Measurements from ENCODE around the gene MLPH.

MLPH gene

DNA sequence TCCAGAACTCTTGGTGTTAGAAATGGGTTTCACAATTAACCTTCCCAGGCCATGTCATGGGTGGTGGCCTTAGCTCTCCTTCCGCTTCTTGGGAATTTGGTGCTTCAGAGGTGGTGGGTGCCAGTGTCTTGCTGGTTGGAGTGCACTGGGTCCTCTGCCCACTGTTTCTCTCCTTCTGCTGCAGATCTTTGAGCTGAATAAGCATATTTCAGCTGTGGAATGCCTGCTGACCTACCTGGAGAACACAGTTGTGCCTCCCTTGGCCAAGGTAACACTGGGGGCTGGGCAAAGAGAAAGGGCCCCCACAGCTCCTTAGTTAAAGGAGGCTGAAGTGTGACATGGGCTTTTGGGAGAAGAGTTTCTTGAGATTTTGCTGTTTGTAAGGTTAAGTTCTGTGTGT, 47.3 kb downstream of the MLPH start:
- H3K4me3 ChIP-seq, result no peak overlapping the region
- H3K27ac ChIP-seq, result no peak overlapping the region

- H3K4me3 ChIP-seq, result no peak overlapping the region
These were observed 48.5 kb downstream of the MLPH start for GRCh38 chr2:237535385-237536082.

GRCh38 chr2:237536083-237536415, 49.0 kb downstream of the MLPH start:
- Histone ChIP-seq H3K4me3 (no peak overlapping the region), H3K27ac (no peak overlapping the region)

More at GRCh38 chr2:237535385-237536082, 48.5 kb downstream of the MLPH start:
- no peak overlapping the region for H3K27ac ChIP-seq

DNA sequence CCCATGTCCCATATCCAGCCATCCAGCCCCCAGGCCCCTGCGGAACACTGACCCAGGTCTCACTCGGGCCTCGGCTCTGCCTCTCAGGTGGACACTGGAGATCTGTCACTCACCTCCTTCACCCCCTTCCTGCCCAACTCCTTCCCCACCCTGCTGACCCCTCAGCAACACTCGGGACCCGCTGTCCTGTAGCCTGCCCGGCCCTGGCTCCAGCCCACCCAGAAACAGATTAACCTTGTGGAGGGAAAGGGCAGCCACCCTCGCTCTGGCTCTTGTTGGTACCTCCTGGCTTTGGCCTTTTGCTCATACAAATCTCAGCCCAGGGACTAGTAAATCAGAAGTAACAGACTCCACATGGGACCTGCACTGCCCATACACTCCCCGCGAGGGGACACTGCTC, 49.6 kb downstream of the MLPH start:
- Histone ChIP-seq H3K27ac (no peak overlapping the region), H3K4me3 (no peak overlapping the region)

DNA sequence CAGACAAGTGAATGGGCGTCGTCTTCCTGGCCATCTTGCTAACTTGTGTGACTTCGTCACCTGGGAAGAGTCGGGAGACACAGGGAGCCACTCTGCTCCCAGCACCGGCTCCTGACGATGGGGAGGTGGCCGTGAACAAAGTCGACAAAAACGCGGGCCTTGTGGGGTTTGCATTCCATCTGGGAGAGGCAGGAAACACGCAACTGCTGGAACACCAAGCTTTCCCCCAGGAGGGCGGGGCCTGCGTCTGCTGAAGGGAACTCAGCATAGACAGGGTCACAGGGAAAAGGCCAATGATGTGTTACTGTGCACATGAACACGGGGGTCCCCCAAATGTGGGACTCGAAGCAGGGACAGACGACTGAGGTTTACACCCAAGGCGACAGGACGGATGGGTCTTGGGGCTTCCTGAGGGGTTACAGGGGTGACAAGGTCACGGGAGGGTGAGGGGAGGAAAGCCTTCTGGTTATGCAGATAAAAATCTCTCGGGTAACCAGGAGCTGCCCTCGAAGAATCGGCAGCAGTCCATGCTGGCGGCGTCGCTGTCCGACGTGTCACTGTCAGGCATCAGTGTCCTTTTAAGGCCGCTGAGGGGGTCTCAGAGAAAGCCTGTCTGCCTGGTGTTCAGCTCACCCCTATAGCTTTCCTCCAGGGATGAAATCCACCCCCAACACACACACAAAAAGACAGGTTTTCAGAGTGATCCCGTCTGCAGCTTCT, 51.1 kb downstream of the MLPH start:
- no peak overlapping the region for H3K4me3 ChIP-seq
- no peak overlapping the region for H3K27ac ChIP-seq

GRCh38 chr2:237538901-237539300, 51.9 kb downstream of the MLPH start:
- no peak overlapping the region for H3K4me3 ChIP-seq
- no peak overlapping the region for H3K27ac ChIP-seq

DNA sequence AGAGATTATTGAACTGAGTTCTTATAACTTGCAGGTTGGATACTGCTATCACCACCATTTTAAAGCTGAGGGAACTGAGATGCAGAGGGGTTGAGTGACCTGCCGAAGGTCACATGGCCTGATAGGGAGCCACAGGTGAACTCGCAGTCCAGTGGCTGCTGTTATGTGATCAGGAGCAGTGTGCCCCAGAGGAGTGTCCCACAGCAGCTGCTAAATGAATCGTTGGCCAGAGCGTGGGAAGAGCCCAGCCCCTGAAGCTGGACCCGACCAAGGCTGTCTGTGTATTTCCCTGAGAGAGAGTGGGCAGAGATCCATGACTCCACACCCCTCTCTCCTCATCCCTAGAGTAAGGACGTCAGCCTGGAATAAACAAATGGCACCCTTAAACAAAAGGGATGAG, 52.6 kb downstream of the MLPH start:
- no peak overlapping the region for H3K4me3 ChIP-seq
- H3K27ac ChIP-seq, result no peak overlapping the region

GRCh38 chr2:237540223-237540775, 53.2 kb downstream of the MLPH start:
- Histone ChIP-seq H3K4me3 (no peak overlapping the region), H3K27ac (no peak overlapping the region)

GRCh38 chr2:237540823-237541222, 53.8 kb downstream of the MLPH start:
- Histone ChIP-seq H3K27ac (no peak overlapping the region), H3K4me3 (no peak overlapping the region)

GRCh38 chr2:237541243-237541642, 54.2 kb downstream of the MLPH start:
- H3K4me3 ChIP-seq, result no peak overlapping the region
- H3K27ac ChIP-seq, result no peak overlapping the region

- Histone ChIP-seq H3K4me3 (no peak overlapping the region), H3K27ac (no peak overlapping the region)
These were observed 55.1 kb downstream of the MLPH start for GRCh38 chr2:237542001-237542704.

DNA sequence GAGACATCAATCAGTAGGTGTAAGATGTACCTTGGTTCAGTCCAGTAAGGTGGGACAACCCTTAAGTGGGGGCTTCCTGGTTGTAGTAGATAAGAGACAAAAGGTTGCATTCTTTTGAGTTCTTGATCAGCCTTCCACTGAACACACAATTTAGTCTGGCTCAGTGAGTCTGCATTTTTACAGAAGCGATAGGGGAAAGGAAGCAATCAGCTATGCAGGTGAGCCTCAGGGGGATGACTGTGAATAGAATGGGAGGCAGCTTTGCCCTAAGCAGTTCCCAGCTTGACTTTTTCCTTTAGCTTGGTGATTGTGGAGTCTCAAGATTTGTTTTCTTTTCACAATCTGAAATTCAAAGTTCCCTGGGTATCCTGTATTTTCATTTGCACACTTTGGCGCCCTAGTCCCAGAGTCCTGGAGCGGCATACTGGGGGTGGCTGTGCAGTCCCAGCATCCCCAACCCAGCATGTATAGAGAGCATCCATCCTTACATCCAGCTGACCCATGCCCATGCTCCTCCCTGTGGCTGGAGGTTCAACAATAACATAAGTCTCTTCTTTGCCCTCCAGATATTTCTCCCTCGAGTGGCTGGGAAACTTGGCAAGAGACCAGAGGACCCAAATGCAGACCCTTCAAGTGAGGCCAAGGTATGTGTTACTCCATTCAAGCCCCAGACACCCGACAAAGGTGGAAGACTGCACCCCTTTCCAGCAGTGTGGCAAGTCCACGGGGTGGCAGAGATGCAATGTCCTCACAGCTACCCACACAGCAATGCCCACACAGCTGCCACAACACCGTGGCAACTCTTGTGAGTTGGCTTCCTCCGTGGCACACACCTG, 59.2 kb downstream of the MLPH start:
- no peak overlapping the region for H3K4me3 ChIP-seq

GRCh38 chr2:237546876-237547395, 59.9 kb downstream of the MLPH start:
- Histone ChIP-seq H3K27ac (no peak overlapping the region), H3K4me3 (no peak overlapping the region)

More for the DNA sequence above, 59.2 kb downstream of the MLPH start:
- no peak overlapping the region for H3K27ac ChIP-seq

DNA sequence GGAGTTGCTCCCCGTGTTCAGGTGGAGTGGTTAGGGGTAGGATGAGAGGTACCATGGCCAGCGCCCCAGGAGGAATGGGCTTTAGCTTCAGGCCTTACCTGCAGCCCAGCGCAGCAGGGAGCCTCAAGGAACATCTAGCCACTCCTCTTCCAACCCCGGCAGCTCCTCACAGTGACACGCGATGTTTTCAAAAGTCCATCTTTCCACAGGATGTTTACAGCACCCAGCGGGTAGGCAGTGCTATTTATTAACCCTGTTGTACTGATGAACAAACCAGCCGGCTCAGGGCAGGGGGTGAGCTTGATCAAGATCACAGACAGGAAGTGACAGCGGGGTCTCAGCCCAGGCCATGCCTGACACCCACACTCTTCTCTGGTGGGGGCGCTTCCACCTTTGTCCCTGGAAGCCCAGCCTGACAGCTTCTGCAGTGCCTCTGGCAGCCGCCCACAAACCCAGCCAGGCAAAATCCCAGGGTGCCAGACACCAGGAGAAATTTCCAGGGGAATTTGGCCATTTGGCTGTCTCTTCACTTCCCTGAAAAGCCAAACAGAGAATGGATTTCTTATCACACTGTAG, 60.9 kb downstream of the MLPH start:
- no peak overlapping the region for H3K27ac ChIP-seq
- H3K4me3 ChIP-seq, result no peak overlapping the region

DNA sequence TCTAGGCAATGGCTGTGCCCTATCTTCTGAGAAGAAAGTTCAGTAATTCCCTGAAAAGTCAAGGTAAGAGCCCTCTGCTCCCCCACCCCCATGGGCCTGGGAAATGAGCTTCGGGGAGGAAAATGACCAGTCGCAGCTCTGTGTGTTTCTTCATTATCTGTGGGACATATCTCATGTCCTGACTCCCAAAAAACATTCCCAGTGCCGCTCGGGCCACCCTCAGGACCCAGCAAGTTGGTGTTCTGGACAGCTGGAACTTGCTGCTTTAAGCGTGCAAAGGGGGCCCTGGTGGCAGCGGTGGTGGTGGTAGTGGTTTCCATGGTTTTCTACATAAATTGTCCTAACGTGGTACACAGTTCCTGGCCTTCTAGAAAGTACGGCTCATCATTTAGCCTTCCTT, 62.2 kb downstream of the MLPH start:
- H3K27ac ChIP-seq, result no peak overlapping the region
- no peak overlapping the region for H3K4me3 ChIP-seq

DNA sequence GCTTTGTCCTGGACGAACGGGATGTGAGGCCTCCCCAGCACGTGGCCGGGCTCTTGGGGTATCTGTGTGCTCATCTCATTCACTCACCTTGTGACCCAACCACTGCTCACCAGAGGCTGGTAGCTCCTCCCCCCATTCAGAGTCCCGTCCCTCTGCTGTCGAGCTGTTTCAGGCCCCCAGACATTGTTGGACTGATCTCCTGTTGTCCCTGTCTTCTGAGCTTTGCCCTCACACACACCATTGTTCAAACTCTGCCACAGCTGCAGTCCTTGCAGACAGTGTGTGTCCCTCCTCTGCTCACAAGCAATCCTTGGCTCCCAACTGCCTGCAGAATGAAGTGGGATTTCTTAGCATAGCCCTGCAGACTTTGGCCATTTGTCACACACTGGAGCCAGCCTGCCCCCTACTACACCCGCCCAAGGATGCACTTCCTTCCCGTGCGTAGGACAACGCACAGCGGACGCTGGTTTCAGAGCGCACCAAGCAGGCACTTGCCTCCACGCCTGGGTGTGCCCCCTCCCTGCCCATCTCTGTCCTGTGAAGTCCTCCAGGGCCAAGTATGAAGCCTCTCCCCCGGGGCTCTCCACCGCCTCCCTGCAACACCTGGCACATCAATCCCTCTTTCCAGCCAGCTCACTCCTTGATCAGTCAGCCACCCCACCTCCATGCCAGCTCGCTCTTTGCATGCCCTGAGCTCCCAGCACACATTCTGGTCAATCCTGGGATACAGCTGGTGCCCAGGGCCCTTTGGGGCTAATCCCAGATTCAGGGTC, 62.8 kb downstream of the MLPH start:
- Histone ChIP-seq H3K4me3 (no peak overlapping the region), H3K27ac (no peak overlapping the region)

DNA sequence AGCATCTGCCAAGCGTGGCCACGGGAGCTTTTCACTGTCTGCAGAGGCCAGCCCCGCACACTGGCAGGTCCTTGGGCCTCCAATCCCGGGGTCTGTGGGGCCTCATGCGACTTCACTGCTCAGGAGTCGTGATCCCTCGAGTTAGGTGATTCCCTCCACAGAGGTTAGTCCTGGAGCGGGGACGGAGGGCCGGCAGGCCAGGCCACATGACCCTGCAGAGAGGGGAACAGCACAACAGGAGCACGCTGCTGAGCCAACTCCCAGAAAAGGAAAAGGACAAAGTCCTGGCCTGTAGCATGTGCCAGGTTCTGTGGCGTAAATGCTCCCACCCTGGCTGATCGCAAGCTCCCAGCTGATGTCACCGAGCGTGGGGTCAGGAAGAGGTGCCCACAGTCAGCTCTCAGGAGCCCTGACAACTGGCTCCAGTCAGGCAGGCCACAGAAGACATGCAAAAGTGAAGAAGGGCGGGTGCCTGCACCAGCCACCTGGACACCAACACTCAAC, 64.1 kb downstream of the MLPH start:
- H3K4me3 ChIP-seq, result no peak overlapping the region
- no peak overlapping the region for H3K27ac ChIP-seq

- no peak overlapping the region for H3K27ac ChIP-seq
These were observed 65.9 kb downstream of the MLPH start for GRCh38 chr2:237552908-237553307.

More at GRCh38 chr2:237552908-237553307, 65.9 kb downstream of the MLPH start:
- H3K4me3 ChIP-seq, result no peak overlapping the region
